Fibroblast of mammary gland (primary cell): ENCODE data around the gene RAI14.
"Not testable (repeated sequence)": the region's sequence is repeated elsewhere in the genome, so short reads cannot be mapped to it uniquely, and the experiment has no call there.

ENCODE experiments used
- DNase-seq: peaks from one replicate; pipeline ENCODE4 v3.0.0-alpha.2; 2010; ENCODE audit warnings: low read depth
- H3K4me3 ChIP-seq: 2 replicates; pipeline ENCODE4 v1.5.1; 2011; ENCODE audit warnings: low read depth, mild to moderate bottlenecking, low read length, moderate library complexity; ENCODE audit not compliant: control insufficient read depth
- TF ChIP-seq, protein P1 (sequence below): conservative IDR thresholded peaks from 2 replicates; pipeline ENCODE4 v1.5.1; 2011; ENCODE audit warnings: low read depth, low read length, inconsistent platforms; ENCODE audit not compliant: control insufficient read depth, insufficient read depth

RAI14 gene

DNA sequence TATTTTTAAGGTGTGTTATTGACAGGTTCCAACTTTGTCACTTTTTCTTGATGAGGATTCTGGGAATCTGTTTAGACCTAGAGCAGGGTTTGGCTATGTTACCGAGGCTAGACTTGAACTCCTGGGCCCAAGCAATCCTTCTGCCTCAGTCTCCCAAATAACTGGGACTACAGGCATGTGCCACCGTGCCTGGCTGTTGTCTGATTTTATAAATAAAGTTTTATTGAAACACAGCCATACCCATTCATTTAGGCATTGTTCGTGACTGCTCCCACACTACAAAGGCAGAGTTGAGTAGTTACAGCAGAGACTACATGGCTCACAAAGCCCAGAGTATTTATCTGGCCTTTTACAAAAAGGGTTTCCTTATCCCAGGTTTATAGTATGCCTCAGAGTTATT is 102.4 kb downstream of the RAI14 start:
- no peak for DNase-seq
- TF ChIP-seq, protein P1, sequence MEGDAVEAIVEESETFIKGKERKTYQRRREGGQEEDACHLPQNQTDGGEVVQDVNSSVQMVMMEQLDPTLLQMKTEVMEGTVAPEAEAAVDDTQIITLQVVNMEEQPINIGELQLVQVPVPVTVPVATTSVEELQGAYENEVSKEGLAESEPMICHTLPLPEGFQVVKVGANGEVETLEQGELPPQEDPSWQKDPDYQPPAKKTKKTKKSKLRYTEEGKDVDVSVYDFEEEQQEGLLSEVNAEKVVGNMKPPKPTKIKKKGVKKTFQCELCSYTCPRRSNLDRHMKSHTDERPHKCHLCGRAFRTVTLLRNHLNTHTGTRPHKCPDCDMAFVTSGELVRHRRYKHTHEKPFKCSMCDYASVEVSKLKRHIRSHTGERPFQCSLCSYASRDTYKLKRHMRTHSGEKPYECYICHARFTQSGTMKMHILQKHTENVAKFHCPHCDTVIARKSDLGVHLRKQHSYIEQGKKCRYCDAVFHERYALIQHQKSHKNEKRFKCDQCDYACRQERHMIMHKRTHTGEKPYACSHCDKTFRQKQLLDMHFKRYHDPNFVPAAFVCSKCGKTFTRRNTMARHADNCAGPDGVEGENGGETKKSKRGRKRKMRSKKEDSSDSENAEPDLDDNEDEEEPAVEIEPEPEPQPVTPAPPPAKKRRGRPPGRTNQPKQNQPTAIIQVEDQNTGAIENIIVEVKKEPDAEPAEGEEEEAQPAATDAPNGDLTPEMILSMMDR = no peak
- H3K4me3 ChIP-seq = no peak overlapping the region

DNA sequence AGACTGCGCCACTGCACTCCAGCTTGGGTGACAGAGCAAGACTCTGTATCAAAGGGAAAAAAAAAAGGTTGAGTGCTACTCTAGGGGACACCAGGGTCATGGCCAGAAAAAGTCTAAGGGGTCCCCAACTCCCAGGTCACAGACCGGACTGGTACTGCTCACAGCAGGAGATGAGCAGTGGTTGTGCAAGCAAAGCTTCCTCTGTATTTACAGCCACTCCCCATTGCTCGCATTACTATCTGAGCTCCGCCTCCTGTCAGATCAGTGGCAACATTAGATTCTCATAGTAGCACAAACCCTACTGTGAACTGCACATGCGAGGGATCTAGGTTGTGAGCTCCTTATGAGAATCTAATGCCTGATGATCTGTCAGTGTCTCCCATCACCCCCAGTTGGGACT is 103.1 kb downstream of the RAI14 start:
- DNase-seq, H3K4me3 ChIP-seq: not testable (repeated sequence)

DNA sequence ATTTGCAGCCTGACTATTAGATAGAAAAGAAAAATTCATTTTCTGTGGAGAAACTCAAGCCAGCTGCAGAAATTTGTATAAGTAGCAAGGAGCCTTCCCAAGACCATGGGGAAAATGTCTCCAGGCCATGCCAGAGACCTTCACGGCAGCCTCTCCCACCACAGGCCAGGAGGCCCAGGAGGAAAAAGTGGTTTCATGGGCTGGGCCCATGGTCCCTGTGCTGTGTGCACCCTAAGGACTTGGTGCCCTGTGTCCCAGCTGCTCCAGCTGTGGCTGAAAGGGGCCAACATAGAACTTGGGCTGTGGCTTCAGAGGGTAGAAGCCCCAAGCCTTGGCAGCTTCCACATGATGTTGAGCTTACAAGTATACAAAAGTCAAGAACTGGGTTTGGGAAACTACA is 109.5 kb downstream of the RAI14 start:
- no peak overlapping the region for H3K4me3 ChIP-seq
- no peak for DNase-seq
- TF ChIP-seq, protein P1 = no peak

DNA sequence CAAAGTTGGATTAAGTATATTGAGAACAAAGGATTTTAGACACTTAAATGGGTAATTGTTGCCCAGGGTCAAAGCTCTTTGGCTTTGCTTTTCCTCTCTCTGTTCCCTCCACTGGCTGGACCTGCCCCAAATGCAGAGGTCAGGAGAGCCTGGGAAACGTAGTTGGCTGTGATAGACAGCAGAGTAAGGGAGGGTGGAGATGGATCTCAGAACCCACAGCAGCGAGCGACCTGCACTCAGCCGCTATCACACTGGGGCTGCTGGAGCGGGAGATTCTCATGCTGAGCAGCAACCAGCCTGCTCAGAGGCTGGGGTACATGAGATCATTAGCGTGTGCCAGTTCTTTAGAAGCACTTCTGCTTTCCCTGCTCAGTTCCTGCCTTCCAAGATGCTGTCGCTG is 111.1 kb downstream of the RAI14 start:
- TF ChIP-seq, protein P1 = no peak
- no peak for DNase-seq
- H3K4me3 ChIP-seq = no peak overlapping the region

DNA sequence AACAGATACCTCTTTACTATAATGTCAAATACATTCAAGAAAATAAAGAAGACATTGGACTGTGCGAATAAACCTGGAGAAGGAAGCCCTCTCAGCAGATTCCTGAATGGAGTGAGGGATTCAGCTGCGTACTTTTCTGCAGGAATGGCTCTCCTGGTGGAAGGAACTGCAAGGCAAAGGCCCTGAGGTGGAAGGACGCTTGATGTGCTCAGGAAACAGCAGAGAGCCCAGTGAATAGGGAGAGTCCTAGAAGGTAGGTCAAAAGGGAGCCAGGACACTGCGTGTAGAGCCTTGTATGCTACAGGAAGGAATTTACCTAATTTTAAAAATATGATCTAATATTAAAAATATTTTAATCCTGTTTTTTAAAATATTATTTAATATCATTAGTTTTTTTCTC is 114.4 kb downstream of the RAI14 start:
- H3K4me3 ChIP-seq = no peak overlapping the region
- TF ChIP-seq, protein P1 = no peak

DNA sequence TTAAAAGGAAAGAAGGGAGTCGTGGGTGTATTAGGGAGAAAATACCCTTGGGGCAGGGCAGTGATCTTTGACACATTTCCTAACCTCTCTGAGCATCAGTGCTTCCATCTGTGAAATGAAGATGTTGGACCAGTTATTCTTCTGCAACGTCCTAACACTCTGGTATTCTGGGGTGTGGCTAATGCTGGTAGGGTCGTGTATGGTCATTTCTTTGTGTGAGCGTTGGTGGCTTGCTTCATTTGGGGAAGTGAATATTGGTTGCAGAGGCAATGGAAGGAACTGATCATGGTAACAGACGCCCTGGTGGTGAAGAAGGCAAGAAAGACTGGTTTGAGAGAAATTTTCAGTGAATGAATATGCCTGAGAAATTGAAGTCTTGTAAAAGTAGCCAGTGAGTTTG is 114.9 kb downstream of the RAI14 start:
- no peak for DNase-seq
- TF ChIP-seq, protein P1 = no peak
- no peak overlapping the region for H3K4me3 ChIP-seq

More for the DNA sequence above, 114.4 kb downstream of the RAI14 start:
- no peak for DNase-seq

DNA sequence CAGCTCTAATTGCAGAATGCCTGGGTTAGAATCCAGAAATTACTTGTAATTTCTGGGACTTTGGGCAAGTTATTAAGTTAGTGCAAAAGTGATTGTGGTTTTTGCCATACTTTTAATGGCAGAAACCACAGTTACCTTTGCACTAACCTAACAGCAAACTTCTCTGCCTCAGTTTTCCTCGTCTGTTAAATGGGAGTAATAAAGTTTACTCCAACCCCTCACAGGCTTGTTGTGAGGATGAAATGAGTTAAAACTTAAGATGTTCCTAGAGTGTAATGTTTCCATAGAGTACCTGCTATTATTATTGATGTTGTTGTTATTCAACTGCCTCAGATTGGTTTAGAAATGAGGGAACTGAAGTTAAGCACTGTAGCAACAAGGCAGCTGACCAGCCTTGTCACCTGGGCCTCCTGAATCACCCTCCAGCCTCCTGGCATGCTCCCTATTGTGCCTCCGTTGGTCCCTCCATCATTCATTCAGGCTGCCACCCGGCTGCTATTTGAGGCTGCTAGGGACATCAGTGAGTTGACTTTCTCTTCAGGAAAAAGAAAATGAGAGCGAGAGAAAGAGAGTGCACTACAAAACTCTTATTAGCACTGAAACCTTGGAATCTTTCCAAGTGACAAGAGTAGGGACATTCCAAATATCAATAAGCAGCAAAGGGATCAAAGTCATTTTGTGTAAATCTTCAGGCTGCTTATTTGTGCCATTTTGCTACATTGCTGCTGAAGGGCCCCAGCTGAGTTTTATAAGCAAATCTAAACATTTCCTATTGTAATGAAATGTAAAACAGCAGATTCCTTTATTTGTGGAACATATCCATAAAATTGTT is 116.4 kb downstream of the RAI14 start:
- H3K4me3 ChIP-seq = no peak overlapping the region
- TF ChIP-seq, protein P1 = no peak
- DNase-seq = no peak
